MCF 10A (cell line): Measurements from ENCODE around the gene UQCRC2. TPM values are rescaled to one million over a fixed set of nuclear protein-coding genes. Genes with fewer than 3 reads are reported as not detected.

Experiments
- BruUV-seq: library from RNA; stranded (reverse); fragments of 400-500 nt; replicated peaks from 2 replicates; lab custom pipeline; 2021; lab: Mats Ljungman, UMichigan
- CTCF ChIA-PET: fragments of 300-600 bp; sonication (Branson Sonifier 250); formaldehyde crosslinking; extraction: SDS; loops from one replicate; lab custom pipeline; 2021; ENCODE audit warnings: antibody characterized with exemption, inconsistent platforms; lab: Yijun Ruan, JAX
- POLR2A ChIA-PET: fragments of 300-600, 350-650 bp; sonication (Branson Sonifier 250); formaldehyde crosslinking; extraction: SDS; loops from one replicate; lab custom pipeline; 2020; ENCODE audit warnings: antibody characterized with exemption, inconsistent platforms; lab: Yijun Ruan, JAX
- DNase-seq: peaks from one replicate; pipeline ENCODE4 v3.0.0-alpha.2; 2018; ENCODE audit not compliant: unreplicated experiment
- H3K27ac Mint-ChIP-seq: one replicate; pipeline ENCODE4 v1.8.0; 2022; ENCODE audit warnings: mild to moderate bottlenecking, low read depth, mixed read lengths; ENCODE audit not compliant: unreplicated experiment
- H3K27me3 Mint-ChIP-seq: one replicate; pipeline ENCODE4 v1.8.0; 2022; ENCODE audit warnings: mixed read lengths; ENCODE audit not compliant: insufficient read depth, unreplicated experiment
- H3K36me3 Mint-ChIP-seq: one replicate; pipeline ENCODE4 v1.8.0; 2022; ENCODE audit warnings: mild to moderate bottlenecking, moderate library complexity, mixed read lengths; ENCODE audit not compliant: insufficient read depth, unreplicated experiment
- H3K4me1 Mint-ChIP-seq: one replicate; pipeline ENCODE4 v1.8.0; 2022; ENCODE audit warnings: mixed read lengths; ENCODE audit not compliant: insufficient read depth, unreplicated experiment
- H3K4me3 Mint-ChIP-seq: one replicate; pipeline ENCODE4 v1.8.0; 2022; ENCODE audit warnings: mild to moderate bottlenecking, moderate library complexity, mixed read lengths; ENCODE audit not compliant: unreplicated experiment
- H3K9me3 Mint-ChIP-seq: one replicate; pipeline ENCODE4 v1.8.0; 2022; ENCODE audit warnings: mixed read lengths; ENCODE audit not compliant: unreplicated experiment
- CTCF ChIP-seq: fragments of 200-600 bp; IDR thresholded peaks from one replicate; pipeline ENCODE4 v1.8.0; 2022; ENCODE audit warnings: antibody characterized with exemption, mild to moderate bottlenecking; ENCODE audit not compliant: unreplicated experiment
- intact Hi-C: fragments of 100-400 bp; cut with micrococcal nuclease; formaldehyde crosslinking; loops from 2 replicates; pipeline ENCODE4 v1.14.1; 2022
- total RNA-seq: library from RNA; stranded (reverse); gene quantifications from 2 replicates; pipeline ENCODE4 v1.2.3, GENCODE V29; 2022

Gene UQCRC2
- total RNA-seq, 1 experiment from 2014 or later, result 199 TPM

- Mint-ChIP-seq H3K4me3 (no peak overlapping the region), H3K27ac (peak overlapping the region; percentile 36), H3K4me1 (peaks cover 41% of the 10 kb centered on the region), H3K36me3 (peaks cover 16% of the 10 kb centered on the region), H3K27me3 (no peaks in the 10 kb centered on the region), H3K9me3 (no peaks in the 10 kb centered on the region)
- ChIA-PET CTCF (interaction anchor here (0.7 to 2.3 kb wide), 4 partner anchors 22 to 157 kb away, joined by 3 to 11 read pairs (median 4); no protein-coding TSS in a partner anchor), POLR2A (interaction anchor here (0.7 to 8.1 kb wide), 3 partner anchors 17 to 47 kb away, joined by 3 to 72 read pairs (median 6); partner anchors contain the start of gene MOSMO)
- TF ChIP-seq CTCF, result no peak
- BruUV-seq, result no TSS peak
- DNase-seq, result no peak
- intact Hi-C loops, result no loop called here
Measured at GRCh38 chr16:22031483-22032083, 78.4 kb downstream of the UQCRC2 start.

Other genes with a start within 250 kb of the UQCRC2 start
- gene NPIPB4, start 95.6 kb upstream of the UQCRC2 start, total RNA-seq, result 197 and 224 TPM in 2 replicates
- not detected in 2 replicates for gene PDZD9, start 47.8 kb downstream of the UQCRC2 start, total RNA-seq
- gene MOSMO, start 54.8 kb downstream of the UQCRC2 start, total RNA-seq, result 16.4 and 17.1 TPM in 2 replicates
- gene VWA3A, start 139.2 kb downstream of the UQCRC2 start, total RNA-seq, result 0.12 TPM in 1 of 2 replicates, not detected in the other
- not detected in 2 replicates for gene SDR42E2, start 209.1 kb downstream of the UQCRC2 start, total RNA-seq